Measurements from ENCODE around the gene RALGPS1.

The RALGPS1 gene

GRCh38 chr9:127201071-127201541 lies 286.5 kb downstream of the RALGPS1 start:
- Histone ChIP-seq H3K4me3 (replicated peaks; ENCODE audit: insufficient read depth, low read length) (no peak overlapping the region), H3K27ac (replicated peaks) (no peak overlapping the region), H3K27me3 (ENCODE audit: insufficient read depth, poor library complexity, severe bottlenecking) (peaks cover under 1% of the 10 kb centered on the region)
- no peak for DNase-seq (ENCODE audit: low read depth in 1 of 2, low spot score in 1 of 2)
- no peak for TF ChIP-seq SPI1 (IDR thresholded peaks at IDR 0.05; ENCODE audit: borderline replicate concordance, low read depth)
- no peak for TF ChIP-seq REST (IDR thresholded peaks at IDR 0.05; ENCODE audit: insufficient replicate concordance, low read depth)
- no peak for TF ChIP-seq GABPA (IDR thresholded peaks at IDR 0.05; ENCODE audit: low read depth)
- no peak for TF ChIP-seq CTCF (IDR thresholded peaks at IDR 0.05; ENCODE audit: insufficient read depth, low read length)
- no peak for TF ChIP-seq POLR2AphosphoS5 (IDR thresholded peaks at IDR 0.05; ENCODE audit: low read depth)

GRCh38 chr9:127201731-127202130 lies 287.1 kb downstream of the RALGPS1 start:
- Histone ChIP-seq H3K27me3 (ENCODE audit: insufficient read depth, poor library complexity, severe bottlenecking) (no peaks in the 10 kb centered on the region), H3K4me3 (replicated peaks; ENCODE audit: insufficient read depth, low read length) (no peak overlapping the region), H3K27ac (replicated peaks) (no peak overlapping the region)
- TF ChIP-seq GABPA (IDR thresholded peaks at IDR 0.05; ENCODE audit: low read depth) (no peak), SPI1 (IDR thresholded peaks at IDR 0.05; ENCODE audit: borderline replicate concordance, low read depth) (no peak), REST (IDR thresholded peaks at IDR 0.05; ENCODE audit: insufficient replicate concordance, low read depth) (no peak), POLR2AphosphoS5 (IDR thresholded peaks at IDR 0.05; ENCODE audit: low read depth) (no peak), CTCF (IDR thresholded peaks at IDR 0.05; ENCODE audit: insufficient read depth, low read length) (no peak)
- DNase-seq (ENCODE audit: low read depth in 1 of 2, low spot score in 1 of 2) = no peak

GRCh38 chr9:127202461-127203169 lies 288.0 kb downstream of the RALGPS1 start:
- H3K27ac ChIP-seq (replicated peaks) = no peak overlapping the region
- DNase-seq (ENCODE audit: low read depth in 1 of 2, low spot score in 1 of 2) = no peak
- no peaks in the 10 kb centered on the region for H3K27me3 ChIP-seq (ENCODE audit: insufficient read depth, poor library complexity, severe bottlenecking)
- no peak overlapping the region for H3K4me3 ChIP-seq (replicated peaks; ENCODE audit: insufficient read depth, low read length)
- TF ChIP-seq CTCF (IDR thresholded peaks at IDR 0.05; ENCODE audit: insufficient read depth, low read length) (no peak), REST (IDR thresholded peaks at IDR 0.05; ENCODE audit: insufficient replicate concordance, low read depth) (no peak), GABPA (IDR thresholded peaks at IDR 0.05; ENCODE audit: low read depth) (no peak), SPI1 (IDR thresholded peaks at IDR 0.05; ENCODE audit: borderline replicate concordance, low read depth) (no peak), POLR2AphosphoS5 (IDR thresholded peaks at IDR 0.05; ENCODE audit: low read depth) (no peak)
